ENCODE data around the gene AATF.

AATF gene

GRCh38 chr17:37051381-37051780, 102.6 kb downstream of the AATF start:
- TF ChIP-seq MAX (IDR thresholded peaks at IDR 0.05; ENCODE audit: low read depth, low read length), result no peak
- no peak for TF ChIP-seq POLR2A (IDR thresholded peaks at IDR 0.05; ENCODE audit: extremely low read depth, insufficient read length)
- no peak for TF ChIP-seq MYC (IDR thresholded peaks at IDR 0.05; ENCODE audit: low read depth, low read length)
- TF ChIP-seq CTCF (IDR thresholded peaks at IDR 0.05; ENCODE audit: low read depth, low read length), result no peak
- no peak overlapping the region for H3K4me3 ChIP-seq (ENCODE audit: low read depth, low read length)
- DNase-seq (ENCODE audit: low read depth), result no peak

GRCh38 chr17:37051833-37052232, 103.1 kb downstream of the AATF start:
- no peak for TF ChIP-seq CTCF (IDR thresholded peaks at IDR 0.05; ENCODE audit: low read depth, low read length)
- TF ChIP-seq MAX (IDR thresholded peaks at IDR 0.05; ENCODE audit: low read depth, low read length), result no peak
- no peak for TF ChIP-seq POLR2A (IDR thresholded peaks at IDR 0.05; ENCODE audit: extremely low read depth, insufficient read length)
- no peak for TF ChIP-seq MYC (IDR thresholded peaks at IDR 0.05; ENCODE audit: low read depth, low read length)
- no peak for DNase-seq (ENCODE audit: low read depth)
- H3K4me3 ChIP-seq (ENCODE audit: low read depth, low read length), result no peak overlapping the region

GRCh38 chr17:37052450-37052849, 103.7 kb downstream of the AATF start:
- TF ChIP-seq POLR2A (IDR thresholded peaks at IDR 0.05; ENCODE audit: extremely low read depth, insufficient read length) (no peak), MYC (IDR thresholded peaks at IDR 0.05; ENCODE audit: low read depth, low read length) (no peak), CTCF (IDR thresholded peaks at IDR 0.05; ENCODE audit: low read depth, low read length) (no peak), MAX (IDR thresholded peaks at IDR 0.05; ENCODE audit: low read depth, low read length) (no peak)
- no peak overlapping the region for H3K4me3 ChIP-seq (ENCODE audit: low read depth, low read length)
- no peak for DNase-seq (ENCODE audit: low read depth)

- DNase-seq (ENCODE audit: low read depth), result no peak
- no peak overlapping the region for H3K4me3 ChIP-seq (ENCODE audit: low read depth, low read length)
- no peak for TF ChIP-seq POLR2A (IDR thresholded peaks at IDR 0.05; ENCODE audit: extremely low read depth, insufficient read length)
- no peak for TF ChIP-seq CTCF (IDR thresholded peaks at IDR 0.05; ENCODE audit: low read depth, low read length)
- TF ChIP-seq MAX (IDR thresholded peaks at IDR 0.05; ENCODE audit: low read depth, low read length), result no peak
- TF ChIP-seq MYC (IDR thresholded peaks at IDR 0.05; ENCODE audit: low read depth, low read length), result no peak
Measured at GRCh38 chr17:37054894-37055293, 106.1 kb downstream of the AATF start.

GRCh38 chr17:37056622-37057021, 107.9 kb downstream of the AATF start:
- H3K4me3 ChIP-seq (ENCODE audit: low read depth, low read length), result no peak overlapping the region
- TF ChIP-seq POLR2A (IDR thresholded peaks at IDR 0.05; ENCODE audit: extremely low read depth, insufficient read length) (no peak), MYC (IDR thresholded peaks at IDR 0.05; ENCODE audit: low read depth, low read length) (no peak), MAX (IDR thresholded peaks at IDR 0.05; ENCODE audit: low read depth, low read length) (no peak), CTCF (IDR thresholded peaks at IDR 0.05; ENCODE audit: low read depth, low read length) (no peak)
- DNase-seq (ENCODE audit: low read depth), result no peak

GRCh38 chr17:37059493-37059892, 110.7 kb downstream of the AATF start:
- no peak for DNase-seq (ENCODE audit: low read depth)
- no peak overlapping the region for H3K4me3 ChIP-seq (ENCODE audit: low read depth, low read length)
- no peak for TF ChIP-seq CTCF (IDR thresholded peaks at IDR 0.05; ENCODE audit: low read depth, low read length)
- no peak for TF ChIP-seq MYC (IDR thresholded peaks at IDR 0.05; ENCODE audit: low read depth, low read length)
- TF ChIP-seq MAX (IDR thresholded peaks at IDR 0.05; ENCODE audit: low read depth, low read length), result no peak
- TF ChIP-seq POLR2A (IDR thresholded peaks at IDR 0.05; ENCODE audit: extremely low read depth, insufficient read length), result no peak

Data from NB4 (cell line).